ENCODE measurements around the gene APH1B.

The APH1B gene

GRCh38 chr15:63331456-63331855 lies 54.1 kb downstream of the APH1B start:
- intact Hi-C loops (cut with DNase I; ENCODE audit: low total_unique reads): no loop called here
- TF ChIP-seq, protein P1, sequence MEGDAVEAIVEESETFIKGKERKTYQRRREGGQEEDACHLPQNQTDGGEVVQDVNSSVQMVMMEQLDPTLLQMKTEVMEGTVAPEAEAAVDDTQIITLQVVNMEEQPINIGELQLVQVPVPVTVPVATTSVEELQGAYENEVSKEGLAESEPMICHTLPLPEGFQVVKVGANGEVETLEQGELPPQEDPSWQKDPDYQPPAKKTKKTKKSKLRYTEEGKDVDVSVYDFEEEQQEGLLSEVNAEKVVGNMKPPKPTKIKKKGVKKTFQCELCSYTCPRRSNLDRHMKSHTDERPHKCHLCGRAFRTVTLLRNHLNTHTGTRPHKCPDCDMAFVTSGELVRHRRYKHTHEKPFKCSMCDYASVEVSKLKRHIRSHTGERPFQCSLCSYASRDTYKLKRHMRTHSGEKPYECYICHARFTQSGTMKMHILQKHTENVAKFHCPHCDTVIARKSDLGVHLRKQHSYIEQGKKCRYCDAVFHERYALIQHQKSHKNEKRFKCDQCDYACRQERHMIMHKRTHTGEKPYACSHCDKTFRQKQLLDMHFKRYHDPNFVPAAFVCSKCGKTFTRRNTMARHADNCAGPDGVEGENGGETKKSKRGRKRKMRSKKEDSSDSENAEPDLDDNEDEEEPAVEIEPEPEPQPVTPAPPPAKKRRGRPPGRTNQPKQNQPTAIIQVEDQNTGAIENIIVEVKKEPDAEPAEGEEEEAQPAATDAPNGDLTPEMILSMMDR (IDR thresholded peaks at IDR 0.05): no peak
- Histone ChIP-seq H3K4me3 (no peak overlapping the region), H3K27ac (no peak overlapping the region), H3K27me3 (peaks cover 0 to 4% of the 10 kb centered on the region in 2 donors), H3K36me3 (no peaks in the 10 kb centered on the region), H3K4me1 (no peaks in the 10 kb centered on the region), H3K9me3 (no peaks in the 10 kb centered on the region)
- no peak for DNase-seq

DNA sequence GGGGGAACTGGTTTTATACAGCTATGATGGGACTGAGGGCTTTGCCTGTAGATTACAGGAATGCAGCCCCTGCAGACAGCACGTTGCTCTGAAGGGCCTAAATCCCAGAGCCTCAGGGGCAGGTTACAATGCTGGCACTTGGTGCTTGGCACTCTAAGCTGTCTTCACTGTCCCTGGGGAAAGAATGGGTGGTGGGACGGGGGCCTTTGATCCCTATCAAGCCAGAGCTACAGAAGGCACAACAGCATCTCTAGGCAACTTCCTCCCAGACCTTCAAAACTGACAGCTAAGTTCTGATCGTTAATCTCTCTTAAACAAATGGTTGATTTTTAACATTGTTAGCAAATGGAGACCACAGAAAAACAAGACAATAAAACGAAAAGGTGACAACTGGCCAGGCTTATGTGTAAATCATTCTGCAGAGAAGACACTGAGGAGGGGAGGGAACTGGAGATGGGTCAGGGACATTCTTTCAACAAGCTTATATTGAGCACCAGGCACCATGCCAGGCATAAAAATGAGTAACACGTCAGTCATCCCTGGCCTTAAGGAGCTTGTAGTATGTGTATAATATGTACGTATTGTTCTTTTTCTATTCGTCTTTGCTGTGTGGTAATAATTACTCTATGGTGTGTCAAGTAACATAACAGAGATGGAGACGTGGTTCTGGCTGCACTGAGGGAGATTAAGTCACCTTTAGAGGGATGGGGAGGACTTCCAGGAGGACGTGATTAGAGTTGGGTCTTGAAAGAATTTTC lies 55.1 kb downstream of the APH1B start:
- TF ChIP-seq, protein P1 (IDR thresholded peaks at IDR 0.05): no peak
- intact Hi-C loops (cut with DNase I; ENCODE audit: low total_unique reads): no loop called here
- no peak overlapping the region for H3K4me3 ChIP-seq
- no peaks in the 10 kb centered on the region for H3K9me3 ChIP-seq
- H3K36me3 ChIP-seq: no peaks in the 10 kb centered on the region
- H3K4me1 ChIP-seq: no peaks in the 10 kb centered on the region
- no peak overlapping the region for H3K27ac ChIP-seq
- DNase-seq: no peak
- H3K27me3 ChIP-seq: peaks cover 0 to 4% of the 10 kb centered on the region in 2 donors

GRCh38 chr15:63334821-63335220 lies 57.4 kb downstream of the APH1B start:
- TF ChIP-seq, protein P1 (IDR thresholded peaks at IDR 0.05): no peak
- Histone ChIP-seq H3K4me1 (no peaks in the 10 kb centered on the region), H3K9me3 (no peaks in the 10 kb centered on the region), H3K36me3 (no peaks in the 10 kb centered on the region), H3K27ac (no peak overlapping the region), H3K4me3 (no peak overlapping the region), H3K27me3 (peaks cover 0 to 2% of the 10 kb centered on the region in 2 donors)
- intact Hi-C loops (cut with DNase I; ENCODE audit: low total_unique reads): no loop called here
- DNase-seq: no peak

DNA sequence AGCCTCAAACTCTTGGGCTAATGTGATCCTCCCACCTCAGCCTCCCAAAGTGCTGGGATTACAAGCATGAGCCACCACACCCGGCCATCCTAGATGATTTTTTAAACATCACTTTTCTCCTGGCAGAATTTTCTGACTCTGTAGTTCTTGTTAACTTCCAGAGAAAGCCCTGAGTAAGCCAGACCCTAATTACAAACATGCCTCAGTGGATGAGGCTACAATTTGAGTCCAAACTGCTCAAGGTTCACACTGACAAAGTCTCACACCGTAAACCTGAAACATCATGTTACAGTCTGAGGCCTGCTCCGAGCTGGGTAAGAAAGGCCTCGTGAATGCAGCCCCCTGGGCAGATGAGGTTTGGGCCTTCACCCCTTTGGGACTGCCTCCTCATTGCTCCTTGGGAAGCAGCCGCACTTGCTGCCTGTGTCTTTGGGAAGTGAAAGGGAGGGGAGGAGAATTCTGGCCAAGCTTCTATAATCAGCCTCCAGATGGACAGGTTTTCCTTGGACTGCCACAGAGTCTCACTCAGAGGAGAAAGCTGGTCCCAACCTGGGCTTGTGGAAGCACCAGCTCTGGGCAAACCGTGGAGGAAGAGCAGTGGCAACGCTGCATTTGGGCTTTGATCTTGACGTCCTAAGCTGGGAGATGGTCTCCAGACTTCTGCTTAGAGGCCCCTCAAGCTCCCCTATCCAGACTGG lies 58.3 kb downstream of the APH1B start:
- no peak for DNase-seq
- Histone ChIP-seq H3K36me3 (no peaks in the 10 kb centered on the region), H3K4me1 (no peaks in the 10 kb centered on the region), H3K9me3 (no peaks in the 10 kb centered on the region), H3K27me3 (peaks cover 0 to 2% of the 10 kb centered on the region in 2 donors), H3K4me3 (no peak overlapping the region), H3K27ac (no peak overlapping the region)
- TF ChIP-seq, protein P1 (IDR thresholded peaks at IDR 0.05): no peak
- intact Hi-C loops (cut with DNase I; ENCODE audit: low total_unique reads): no loop called here

- Histone ChIP-seq H3K27ac (no peak overlapping the region), H3K27me3 (no peaks in the 10 kb centered on the region), H3K36me3 (no peaks in the 10 kb centered on the region), H3K9me3 (no peaks in the 10 kb centered on the region), H3K4me3 (no peak overlapping the region), H3K4me1 (no peaks in the 10 kb centered on the region)
- no peak for DNase-seq
- TF ChIP-seq, protein P1 (IDR thresholded peaks at IDR 0.05): no peak
- intact Hi-C loops (cut with DNase I; ENCODE audit: low total_unique reads): no loop called here
Observed at GRCh38 chr15:63337046-63337445, 59.6 kb downstream of the APH1B start.
